K562 (cell line): ENCODE data around the gene SLC17A2. TPM values are rescaled to one million over a fixed set of nuclear protein-coding genes. Genes with fewer than 3 reads are reported as not detected.

Source experiments
- ATAC-seq: fragments of 200-7000 bp; cut with Tn5 transposase; 3 replicates; pipeline ENCODE4 v1.9.1; 2020; ENCODE audit warnings: moderate library complexity
- BruUV-seq: library from RNA; stranded (reverse); fragments of 400-500 nt; replicated peaks from 2 replicates; lab custom pipeline; 2021; lab: Mats Ljungman, UMichigan
- CTCF ChIA-PET: fragments of 300-600 bp; formaldehyde crosslinking; extraction: SDS; loops from one replicate; lab custom pipeline; 2021; ENCODE audit warnings: low intra/inter-chr PET ratio; lab: Yijun Ruan, JAX
- POLR2A ChIA-PET: fragments of 300-600, 350-650 bp; sonication (Branson Sonifier 250); formaldehyde crosslinking; extraction: SDS; loops from one replicate; lab custom pipeline; 2021; ENCODE audit warnings: antibody characterized with exemption, inconsistent platforms; lab: Yijun Ruan, JAX
- DNase-seq, 4 experiments: peaks; one replicate each; pipeline versions ENCODE4 v3.0.0 to v3.0.0-alpha.2; 2011 to 2018; ENCODE audit warnings: low spot score in 3 of 4, mixed read lengths in 3 of 4; ENCODE audit errors: extremely low read depth in 1 of 4
- FAIRE-seq: peaks from 2 replicates; lab custom pipeline; 2011; peaks lifted over from hg19 to GRCh38; lab: Jason Lieb, UNC
- H2AFZ ChIP-seq: 2 replicates; pipeline ENCODE4 v1.6.0; 2011; ENCODE audit warnings: low read depth, low read length, control low read depth, inconsistent platforms
- H3K27ac ChIP-seq: fragments of 200-600 bp; 3 replicates; pipeline ENCODE4 v1.8.0; 2011; ENCODE audit warnings: low read depth, mild to moderate bottlenecking, control low read depth, inconsistent platforms, low read length, moderate library complexity, mixed read lengths; ENCODE audit errors: extremely low read depth
- H3K27me3 ChIP-seq, 2 experiments: fragments of 300-600 bp in 1 of 2; 2 replicates in 1 of 2; 3 replicates in 1 of 2; pipeline versions ENCODE4 v1.6.0 to v1.8.0; 2011; ENCODE audit warnings: inconsistent platforms in 2 of 2, low read length in 2 of 2, mild to moderate bottlenecking in 1 of 2, mixed read lengths in 1 of 2, moderate library complexity in 1 of 2; ENCODE audit not compliant: control insufficient read depth in 2 of 2, insufficient read depth in 2 of 2
- H3K36me3 ChIP-seq: fragments of 300-600 bp; 3 replicates; pipeline ENCODE4 v1.8.0; 2011; ENCODE audit warnings: mild to moderate bottlenecking, low read length, inconsistent platforms; ENCODE audit not compliant: control insufficient read depth, insufficient read depth
- H3K4me1 ChIP-seq, 2 experiments: fragments of 200-600 bp in 1 of 2; replicated peaks in 1 of 2; 2 replicates in 1 of 2; 3 replicates in 1 of 2; pipeline versions ENCODE4 v1.5.1 to v1.8.0; 2011; ENCODE audit warnings: inconsistent platforms in 2 of 2, low read length in 2 of 2, mild to moderate bottlenecking in 1 of 2, mixed read lengths in 1 of 2, moderate library complexity in 1 of 2; ENCODE audit not compliant: control insufficient read depth in 2 of 2, insufficient read depth in 2 of 2
- H3K4me2 ChIP-seq: 2 replicates; pipeline ENCODE4 v1.6.1; 2011; ENCODE audit warnings: low read length, control low read depth, inconsistent platforms, mixed read lengths; ENCODE audit not compliant: insufficient read depth
- H3K4me3 ChIP-seq: fragments of 200-600 bp; sonication (generic), shearing (Covaris generic); 2 replicates; pipeline ENCODE4 v1.5.1; 2016; ENCODE audit warnings: control low read depth, inconsistent platforms
- H3K79me2 ChIP-seq: fragments of 200-600 bp; 3 replicates; pipeline ENCODE4 v1.8.0; 2011; ENCODE audit warnings: low read length, inconsistent platforms; ENCODE audit not compliant: control insufficient read depth, insufficient read depth
- H3K9ac ChIP-seq, 2 experiments: 2 replicates each; pipeline versions ENCODE4 v1.6.0 to v1.6.1; 2011; ENCODE audit warnings: low read depth in 2 of 2, low read length in 2 of 2, control low read depth in 1 of 2, inconsistent platforms in 1 of 2, mild to moderate bottlenecking in 1 of 2, mixed read lengths in 1 of 2; ENCODE audit not compliant: insufficient read depth in 1 of 2
- H3K9me1 ChIP-seq: one replicate; pipeline ENCODE4 v1.6.0; 2011; ENCODE audit warnings: inconsistent platforms, mild to moderate bottlenecking, low read length, moderate library complexity; ENCODE audit not compliant: control insufficient read depth, insufficient read depth
- H3K9me3 ChIP-seq: replicated peaks from 2 replicates; pipeline ENCODE4 v1.5.1; 2011; ENCODE audit warnings: low read depth, low read length, inconsistent platforms; ENCODE audit not compliant: control insufficient read depth, insufficient read depth
- H4K20me1 ChIP-seq: replicated peaks from 2 replicates; pipeline ENCODE4 v1.6.1; 2011; ENCODE audit warnings: low read length, inconsistent platforms, mixed read lengths; ENCODE audit not compliant: control insufficient read depth, insufficient read depth
- ATF7 ChIP-seq: fragments of 450-650 bp; IDR thresholded peaks from 2 replicates; pipeline ENCODE4 v1.7.1; 2014; ENCODE audit warnings: mild to moderate bottlenecking, moderate library complexity
- ESRRA ChIP-seq: fragments of 450-650 bp; IDR thresholded peaks from 2 replicates; pipeline ENCODE4 v1.6.1; 2014; ENCODE audit warnings: low read depth, mild to moderate bottlenecking, moderate library complexity, borderline replicate concordance
- NFYB ChIP-seq: IDR thresholded peaks from 2 replicates; pipeline ENCODE4 v1.6.1; 2011; ENCODE audit warnings: mild to moderate bottlenecking, moderate library complexity; ENCODE audit not compliant: insufficient read length; ENCODE audit errors: extremely low read depth
- RBM14 ChIP-seq: fragments of 200-400 bp; formaldehyde crosslinking; IDR thresholded peaks from 2 replicates; pipeline ENCODE4 v1.6.1; 2018; ENCODE audit warnings: low read depth, mild to moderate bottlenecking, low read length, moderate library complexity, borderline replicate concordance; ENCODE audit not compliant: insufficient read depth
- SETDB1 ChIP-seq: IDR thresholded peaks from one replicate; pipeline ENCODE4 v1.6.1; 2012; ENCODE audit warnings: low read length, control low read depth, inconsistent platforms
- TEAD2 ChIP-seq: fragments of 450-650 bp; IDR thresholded peaks from 2 replicates; pipeline ENCODE4 v1.6.1; 2016; ENCODE audit warnings: missing genetic modification characterization, control low read depth, missing compliant biosample characterization
- TFAP4 ChIP-seq: sonication (generic); formaldehyde crosslinking; IDR thresholded peaks from 2 replicates; pipeline ENCODE4 v1.8.0; 2022; ENCODE audit warnings: missing genetic modification reagents, mild to moderate bottlenecking, moderate library complexity, borderline replicate concordance
- ZC3H8 ChIP-seq: fragments of 450-650 bp; IDR thresholded peaks from 2 replicates; pipeline ENCODE4 v1.6.1; 2017
- ZNF184 ChIP-seq: sonication (generic); formaldehyde crosslinking; IDR thresholded peaks from 2 replicates; pipeline ENCODE4 v1.5.0; 2020; ENCODE audit warnings: missing genetic modification reagents
- WGBS: fragments of 100-300 bp; shearing (Covaris generic); methylation state at CpG from one replicate; pipeline ENCODE4 v1.1.6; 2016; ENCODE audit warnings: low coverage, mixed read lengths; ENCODE audit not compliant: insufficient coverage; ENCODE audit errors: missing lambda C conversion rate; 5-methylcytosine and 5-hydroxymethylcytosine counted together
- in situ Hi-C: fragments of 300-500 bp; cut with MboI; formaldehyde crosslinking; loops from 4 replicates; pipeline ENCODE4 v1.15.0; 2018; ENCODE audit warnings: inconsistent platforms, mixed read lengths
- intact Hi-C: fragments of 100-400 bp; cut with micrococcal nuclease; formaldehyde crosslinking; loops from 2 replicates; pipeline ENCODE4 v1.14.2; 2022
- polyA plus RNA-seq, 8 experiments: library from polyadenylated mRNA; depleted of rRNA in 4 of 8; stranded (reverse) in 5 of 8; unstranded in 3 of 8; fragments of >200 nt; fragmentation: Nextera tagmentation in 2 of 8; fragmentation: Illumina TruSeq in 1 of 8; extraction: Ambion mirVana in 2 of 8; extraction: Trizol in 1 of 8; gene quantifications; 2 replicates each; pipeline versions ENCODE4 v1.2.1 to v1.2.3, GENCODE V29; 2011 to 2014; ENCODE audit warnings: inconsistent platforms in 1 of 8, missing spikeins in 1 of 8
- total RNA-seq, 7 experiments: library from RNA; depleted of rRNA in 6 of 7; stranded (reverse); fragments of >200 nt in 6 of 7; fragmentation: Illumina TruSeq in 2 of 7; extraction: Trizol in 2 of 7; gene quantifications; 2 replicates each; pipeline versions ENCODE4 v1.2.1 to v1.2.3, GENCODE V29; 2011 to 2021; ENCODE audit warnings: low replicate concordance in 1 of 7

Gene SLC17A2
- total and polyA plus RNA-seq, 9 of the 15 experiments (the other 6 are each of a cell fraction or from before 2014, with no cell fraction given), result not detected

- Histone ChIP-seq H3K27ac (no peak overlapping the region), H3K4me1 (peaks cover 0 to 14% of the 10 kb centered on the region in 2 experiments; a peak in 3 of 5 replicates), H3K4me2 (no peak overlapping the region), H3K36me3 (no peaks in the 10 kb centered on the region), H2AFZ (no peak overlapping the region), H3K9ac (no peak overlapping the region), H3K9me3 (no peaks in the 10 kb centered on the region), H4K20me1 (no peaks in the 10 kb centered on the region), H3K79me2 (no peaks in the 10 kb centered on the region), H3K4me3 (no peak overlapping the region), H3K9me1 (no peaks in the 10 kb centered on the region), H3K27me3 (no peaks in the 10 kb centered on the region)
- FAIRE-seq, result no peak
- POLR2A ChIA-PET, result no interaction called here
- TF ChIP-seq ZNF184, result no peak
- TF ChIP-seq SETDB1, result no peak
- TF ChIP-seq ATF7, result no peak
- no peak for TF ChIP-seq ZC3H8
- no peak for TF ChIP-seq TEAD2 (tag)
- TF ChIP-seq RBM14, result no peak
- TF ChIP-seq ESRRA, result no peak
- no peak for TF ChIP-seq TFAP4 (CRISPR knock-in tag)
- no peak for TF ChIP-seq NFYB
- in situ Hi-C loops (no loop called here), intact Hi-C loops (no loop called here)
- 10% methylated on average over 2 of the region's 2 CpGs for WGBS
- no peak for DNase-seq
- BruUV-seq, result no TSS peak
- CTCF ChIA-PET, result interaction anchor here (0.5 kb wide), 1 partner anchor 29 kb away, joined by 4 read pairs; no protein-coding TSS in a partner anchor
- no peak for ATAC-seq
These were observed 67.1 kb downstream of the SLC17A2 start for GRCh38 chr6:25863360-25863759.

Other genes starting within 250 kb of the SLC17A2 start
- gene SLC17A4, start 175.9 kb downstream of the SLC17A2 start, total RNA-seq (2014; rRNA removed), result not detected in 2 replicates
- gene SLC17A4, start 175.9 kb downstream of the SLC17A2 start, total RNA-seq (2014; rRNA removed; fragmentation: Illumina TruSeq; extraction: Trizol), result not detected in 2 replicates
- not detected in 2 replicates for gene SLC17A4, start 175.9 kb downstream of the SLC17A2 start, total RNA-seq (2015; rRNA removed; fragmentation: Illumina TruSeq; extraction: Trizol)
- gene SLC17A4, start 175.9 kb downstream of the SLC17A2 start, total RNA-seq (2021), result not detected in 2 replicates
- gene SLC17A4, start 175.9 kb downstream of the SLC17A2 start, polyA plus RNA-seq (2011; rRNA removed), result not detected in 2 replicates
- not detected in 2 replicates for gene SLC17A4, start 175.9 kb downstream of the SLC17A2 start, polyA plus RNA-seq (2014; fragmentation: Illumina TruSeq; extraction: Trizol)
- not detected for gene SLC17A4, start 175.9 kb downstream of the SLC17A2 start, polyA plus RNA-seq (2014; fragmentation: Nextera tagmentation; extraction: Ambion mirVana)
- gene SLC17A4, start 175.9 kb downstream of the SLC17A2 start, polyA plus RNA-seq (2014; rRNA removed), result not detected in 2 replicates
- gene SLC17A1, start 98.6 kb downstream of the SLC17A2 start, total RNA-seq (2014; rRNA removed), result not detected in 2 replicates
- not detected in 2 replicates for gene SLC17A1, start 98.6 kb downstream of the SLC17A2 start, total RNA-seq (2014; rRNA removed; fragmentation: Illumina TruSeq; extraction: Trizol)
- gene SLC17A1, start 98.6 kb downstream of the SLC17A2 start, total RNA-seq (2015; rRNA removed; fragmentation: Illumina TruSeq; extraction: Trizol), result not detected in 2 replicates
- gene SLC17A1, start 98.6 kb downstream of the SLC17A2 start, total RNA-seq (2021), result not detected in 2 replicates
- not detected in 2 replicates for gene SLC17A1, start 98.6 kb downstream of the SLC17A2 start, polyA plus RNA-seq (2011; rRNA removed)
- gene SLC17A1, start 98.6 kb downstream of the SLC17A2 start, polyA plus RNA-seq (2014; fragmentation: Illumina TruSeq; extraction: Trizol), result not detected in 2 replicates
- gene SLC17A1, start 98.6 kb downstream of the SLC17A2 start, polyA plus RNA-seq (2014; fragmentation: Nextera tagmentation; extraction: Ambion mirVana), result not detected
- gene SLC17A1, start 98.6 kb downstream of the SLC17A2 start, polyA plus RNA-seq (2014; rRNA removed), result not detected in 2 replicates
- not detected in 2 replicates for gene SLC17A3, start 56.4 kb downstream of the SLC17A2 start, total RNA-seq (2014; rRNA removed)
- gene SLC17A3, start 56.4 kb downstream of the SLC17A2 start, total RNA-seq (2014; rRNA removed; fragmentation: Illumina TruSeq; extraction: Trizol), result not detected in 2 replicates
- not detected in 2 replicates for gene SLC17A3, start 56.4 kb downstream of the SLC17A2 start, total RNA-seq (2015; rRNA removed; fragmentation: Illumina TruSeq; extraction: Trizol)
- gene SLC17A3, start 56.4 kb downstream of the SLC17A2 start, total RNA-seq (2021), result not detected in 2 replicates
- gene SLC17A3, start 56.4 kb downstream of the SLC17A2 start, polyA plus RNA-seq (2011; rRNA removed), result 0.08 TPM in 1 of 2 replicates, not detected in the other
- not detected in 2 replicates for gene SLC17A3, start 56.4 kb downstream of the SLC17A2 start, polyA plus RNA-seq (2014; fragmentation: Illumina TruSeq; extraction: Trizol)
- gene SLC17A3, start 56.4 kb downstream of the SLC17A2 start, polyA plus RNA-seq (2014; fragmentation: Nextera tagmentation; extraction: Ambion mirVana), result under 1 TPM in 1 of 2 experiments, not detected in 1; 0.04 TPM
- not detected in 2 replicates for gene SLC17A3, start 56.4 kb downstream of the SLC17A2 start, polyA plus RNA-seq (2014; rRNA removed)
- gene TRIM38, start 32.1 kb upstream of the SLC17A2 start, total RNA-seq (2014; rRNA removed), result 4.4 and 4.8 TPM in 2 replicates
- gene TRIM38, start 32.1 kb upstream of the SLC17A2 start, total RNA-seq (2014; rRNA removed; fragmentation: Illumina TruSeq; extraction: Trizol), result 6.5 and 7.3 TPM in 2 replicates
- gene TRIM38, start 32.1 kb upstream of the SLC17A2 start, total RNA-seq (2015; rRNA removed; fragmentation: Illumina TruSeq; extraction: Trizol), result 6.1 and 6.7 TPM in 2 replicates
- gene TRIM38, start 32.1 kb upstream of the SLC17A2 start, total RNA-seq (2021), result 5.3 and 6.3 TPM in 2 replicates
- gene TRIM38, start 32.1 kb upstream of the SLC17A2 start, polyA plus RNA-seq (2011; rRNA removed), result 4.8 and 6.7 TPM in 2 replicates
- 5.9 and 6.6 TPM in 2 replicates for gene TRIM38, start 32.1 kb upstream of the SLC17A2 start, polyA plus RNA-seq (2014; fragmentation: Illumina TruSeq; extraction: Trizol)
- 1 to 10 TPM; 1.7 to 2.3 TPM for gene TRIM38, start 32.1 kb upstream of the SLC17A2 start, polyA plus RNA-seq (2014; fragmentation: Nextera tagmentation; extraction: Ambion mirVana)
- 5.2 and 5.7 TPM in 2 replicates for gene TRIM38, start 32.1 kb upstream of the SLC17A2 start, polyA plus RNA-seq (2014; rRNA removed)
- 0.14 and 0.73 TPM in 2 replicates for gene HFE, start 156.7 kb upstream of the SLC17A2 start, total RNA-seq (2014; rRNA removed)
- 0.76 and 1.1 TPM in 2 replicates for gene HFE, start 156.7 kb upstream of the SLC17A2 start, total RNA-seq (2014; rRNA removed; fragmentation: Illumina TruSeq; extraction: Trizol)
- 1.2 and 1.3 TPM in 2 replicates for gene HFE, start 156.7 kb upstream of the SLC17A2 start, total RNA-seq (2015; rRNA removed; fragmentation: Illumina TruSeq; extraction: Trizol)
- gene HFE, start 156.7 kb upstream of the SLC17A2 start, total RNA-seq (2021), result 0.58 and 0.98 TPM in 2 replicates
- 0.54 and 1.1 TPM in 2 replicates for gene HFE, start 156.7 kb upstream of the SLC17A2 start, polyA plus RNA-seq (2011; rRNA removed)
- gene HFE, start 156.7 kb upstream of the SLC17A2 start, polyA plus RNA-seq (2014; fragmentation: Illumina TruSeq; extraction: Trizol), result 0.78 and 0.89 TPM in 2 replicates
- gene HFE, start 156.7 kb upstream of the SLC17A2 start, polyA plus RNA-seq (2014; fragmentation: Nextera tagmentation; extraction: Ambion mirVana), result under 1 TPM; 0.17 to 0.31 TPM
- 0.84 and 1.2 TPM in 2 replicates for gene HFE, start 156.7 kb upstream of the SLC17A2 start, polyA plus RNA-seq (2014; rRNA removed)